Type B pancreatic cell (in vitro differentiated cells): ENCODE results near the gene VAPB. TPM values are rescaled to one million over a fixed set of nuclear protein-coding genes. Genes with fewer than 3 reads are reported as not detected.
A peak's percentile ranks its signal among the peaks of the same experiment; 100 is the strongest.

Source experiments
- DNase-seq: peaks from one replicate; pipeline ENCODE4 v3.0.0; 2021; ENCODE audit warnings: mixed read lengths; ENCODE audit not compliant: unreplicated experiment; ENCODE audit errors: extremely low spot score
- H3K27ac Mint-ChIP-seq: 2 replicates; pipeline ENCODE4 v1.8.0; 2021; ENCODE audit warnings: mild to moderate bottlenecking, mixed read lengths
- H3K27me3 Mint-ChIP-seq: 2 replicates; pipeline ENCODE4 v1.8.0; 2021; ENCODE audit warnings: mixed read lengths
- H3K36me3 Mint-ChIP-seq: 2 replicates; pipeline ENCODE4 v1.8.0; 2021; ENCODE audit warnings: mixed read lengths
- H3K4me1 Mint-ChIP-seq: one replicate; pipeline ENCODE4 v1.8.0; 2021; ENCODE audit warnings: mixed read lengths; ENCODE audit not compliant: unreplicated experiment
- H3K4me3 Mint-ChIP-seq: 2 replicates; pipeline ENCODE4 v1.8.0; 2021; ENCODE audit warnings: mild to moderate bottlenecking, mixed read lengths
- H3K9me3 Mint-ChIP-seq: 2 replicates; pipeline ENCODE4 v1.8.0; 2021; ENCODE audit warnings: mixed read lengths
- CTCF ChIP-seq: fragments of 200-600 bp; sonication (generic); conservative IDR thresholded peaks from 2 replicates; pipeline ENCODE4 v1.5.0; 2021; ENCODE audit warnings: antibody characterized with exemption, mild to moderate bottlenecking
- long read RNA-seq: library from polyadenylated mRNA; unstranded; transcript quantifications from one replicate; pipeline ENCODE4 v2.0.0, GENCODE V29; 2020
- total RNA-seq: library from RNA; stranded (reverse); gene quantifications from 2 replicates; pipeline ENCODE4 v1.2.1, GENCODE V29; 2021; ENCODE audit warnings: low replicate concordance

VAPB gene
- 58.9 and 62.6 TPM in 2 replicates for total RNA-seq
- long read RNA-seq, full-length matches to known transcripts = 7 of 18 reads
- long read RNA-seq, partial matches to known transcripts = 6 of 18 reads
- long read RNA-seq, other reads (novel, unspliced or antisense) = 5 of 18 reads

GRCh38 chr20:58388882-58389323 is at the start of gene VAPB:
VAPB (plus strand) TSS chr20:58389229; CDS start chr20:58389460, 231 bp downstream.
- TF ChIP-seq CTCF = no peak
- H3K27ac Mint-ChIP-seq = peak within 1 kb of the TSS; percentile 97
- peak within 1 kb of the TSS; percentile 96 for H3K4me3 Mint-ChIP-seq
- H3K27me3 Mint-ChIP-seq = no peaks in the 10 kb centered on the region
- H3K9me3 Mint-ChIP-seq = no peaks in the 10 kb centered on the region
- DNase-seq = peak; percentile 99
- peaks cover 33% of the 10 kb centered on the region for H3K4me1 Mint-ChIP-seq
- H3K36me3 Mint-ChIP-seq = peaks cover 24% of the 10 kb centered on the region

- TF ChIP-seq CTCF = no peak
- Mint-ChIP-seq H3K27ac (no peak overlapping the region), H3K4me3 (no peak overlapping the region), H3K27me3 (no peaks in the 10 kb centered on the region), H3K9me3 (no peaks in the 10 kb centered on the region), H3K36me3 (peaks cover 14% of the 10 kb centered on the region), H3K4me1 (peaks cover 5% of the 10 kb centered on the region)
- no peak for DNase-seq
Measured at GRCh38 chr20:58339741-58340140, 49.3 kb upstream of the VAPB start.

- Mint-ChIP-seq H3K4me3 (no peak overlapping the region), H3K9me3 (no peaks in the 10 kb centered on the region), H3K27me3 (no peaks in the 10 kb centered on the region), H3K36me3 (peaks cover 14% of the 10 kb centered on the region), H3K4me1 (peaks cover 5% of the 10 kb centered on the region), H3K27ac (no peak overlapping the region)
- TF ChIP-seq CTCF = no peak
- no peak for DNase-seq
Measured at GRCh38 chr20:58340151-58340550, 48.9 kb upstream of the VAPB start.

GRCh38 chr20:58340853-58341252 is 48.2 kb upstream of the VAPB start:
- Mint-ChIP-seq H3K27me3 (no peaks in the 10 kb centered on the region), H3K4me1 (peaks cover 5% of the 10 kb centered on the region), H3K9me3 (no peaks in the 10 kb centered on the region), H3K36me3 (peaks cover 18% of the 10 kb centered on the region), H3K4me3 (no peak overlapping the region), H3K27ac (no peak overlapping the region)
- no peak for DNase-seq
- no peak for TF ChIP-seq CTCF

- H3K36me3 Mint-ChIP-seq = peaks cover 26% of the 10 kb centered on the region
- no peak for TF ChIP-seq CTCF
- no peak overlapping the region for H3K4me3 Mint-ChIP-seq
- H3K9me3 Mint-ChIP-seq = no peaks in the 10 kb centered on the region
- H3K27ac Mint-ChIP-seq = no peak overlapping the region
- no peak for DNase-seq
- no peaks in the 10 kb centered on the region for H3K27me3 Mint-ChIP-seq
- peaks cover 5% of the 10 kb centered on the region for H3K4me1 Mint-ChIP-seq
Measured at GRCh38 chr20:58342104-58342945, 46.7 kb upstream of the VAPB start.
